Uterus (tissue), 4 donors: ENCODE measurements around the gene WASF1. TPM values are rescaled to one million over a fixed set of nuclear protein-coding genes. Genes with fewer than 3 reads are reported as not detected.

ENCODE experiments used
- DNase-seq, 2 donors: peaks; one replicate each; pipeline ENCODE4 v3.0.0-alpha.2; 2019 to 2020
- H3K27ac ChIP-seq, 2 donors: fragments of 200-600 bp; sonication (generic); 1 replicate in 1 of 2; 2 replicates in 1 of 2; pipeline ENCODE4 v1.5.1; 2016 to 2018
- H3K27me3 ChIP-seq, 2 donors: fragments of 200-600 bp; sonication (generic); one replicate each; pipeline ENCODE4 v1.5.1; 2018 to 2019; ENCODE audit warnings: control low read depth in 1 of 2
- H3K36me3 ChIP-seq, 2 donors: fragments of 200-600 bp; sonication (generic); one replicate each; pipeline ENCODE4 v1.5.1; 2019; ENCODE audit warnings: control low read depth in 1 of 2
- H3K4me1 ChIP-seq, 2 donors: fragments of 200-600 bp; sonication (generic); one replicate each; pipeline ENCODE4 v1.5.1; 2018 to 2019; ENCODE audit warnings: control low read depth in 1 of 2
- H3K4me3 ChIP-seq, 2 donors: fragments of 200-600 bp; sonication (generic); 1 replicate in 1 of 2; 2 replicates in 1 of 2; pipeline ENCODE4 v1.5.1; 2018 to 2019; ENCODE audit warnings: mild to moderate bottlenecking in 1 of 2
- H3K9me3 ChIP-seq, 2 donors: fragments of 200-600 bp; sonication (generic); one replicate each; pipeline ENCODE4 v1.5.1; 2019; ENCODE audit warnings: control low read depth in 1 of 2
- POLR2A ChIP-seq, 2 donors: fragments of 450-650 bp; IDR thresholded peaks; one replicate each; pipeline ENCODE4 v1.6.1; 2016; ENCODE audit warnings: antibody characterized with exemption in 2 of 2, mild to moderate bottlenecking in 1 of 2, moderate library complexity in 1 of 2
- intact Hi-C: fragments of 100-400 bp; cut with DNase I; formaldehyde crosslinking; loops from one replicate; pipeline ENCODE4 v1.15.1; 2023; ENCODE audit warnings: low total_unique reads
- total RNA-seq, 4 donors: library from RNA; depleted of rRNA in 3 of 4; stranded (reverse); fragments of >200 nt in 3 of 4; gene quantifications; one replicate each; pipeline versions ENCODE4 v1.1.0 to v1.2.4, GENCODE V29; 2014 to 2023
- TF ChIP-seq, protein P1 (sequence below), 4 experiments: fragments of 200-600 bp in 2 of 4; fragments of 450-650 bp in 2 of 4; sonication (generic) in 2 of 4; IDR thresholded peaks; one replicate each; pipeline ENCODE4 v1.5.1; 2016 to 2019; ENCODE audit warnings: antibody characterized with exemption in 4 of 4, mild to moderate bottlenecking in 2 of 4, moderate library complexity in 1 of 4
- donor health status: DM: yes; HTN: yes; CAD: no.

The WASF1 gene
- total RNA-seq, 4 donors from 2014 or later = 5.9 to 27.3 (median 17.2) TPM

- Histone ChIP-seq H3K4me1 (no peaks in the 10 kb centered on the region), H3K36me3 (no peaks in the 10 kb centered on the region), H3K9me3 (no peaks in the 10 kb centered on the region), H3K27ac (no peak overlapping the region), H3K27me3 (no peaks in the 10 kb centered on the region), H3K4me3 (no peak overlapping the region)
- intact Hi-C loops = no loop called here
- no peak for DNase-seq
- no peak for TF ChIP-seq POLR2A (IDR thresholded peaks at IDR 0.05)
- TF ChIP-seq, protein P1, sequence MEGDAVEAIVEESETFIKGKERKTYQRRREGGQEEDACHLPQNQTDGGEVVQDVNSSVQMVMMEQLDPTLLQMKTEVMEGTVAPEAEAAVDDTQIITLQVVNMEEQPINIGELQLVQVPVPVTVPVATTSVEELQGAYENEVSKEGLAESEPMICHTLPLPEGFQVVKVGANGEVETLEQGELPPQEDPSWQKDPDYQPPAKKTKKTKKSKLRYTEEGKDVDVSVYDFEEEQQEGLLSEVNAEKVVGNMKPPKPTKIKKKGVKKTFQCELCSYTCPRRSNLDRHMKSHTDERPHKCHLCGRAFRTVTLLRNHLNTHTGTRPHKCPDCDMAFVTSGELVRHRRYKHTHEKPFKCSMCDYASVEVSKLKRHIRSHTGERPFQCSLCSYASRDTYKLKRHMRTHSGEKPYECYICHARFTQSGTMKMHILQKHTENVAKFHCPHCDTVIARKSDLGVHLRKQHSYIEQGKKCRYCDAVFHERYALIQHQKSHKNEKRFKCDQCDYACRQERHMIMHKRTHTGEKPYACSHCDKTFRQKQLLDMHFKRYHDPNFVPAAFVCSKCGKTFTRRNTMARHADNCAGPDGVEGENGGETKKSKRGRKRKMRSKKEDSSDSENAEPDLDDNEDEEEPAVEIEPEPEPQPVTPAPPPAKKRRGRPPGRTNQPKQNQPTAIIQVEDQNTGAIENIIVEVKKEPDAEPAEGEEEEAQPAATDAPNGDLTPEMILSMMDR (IDR thresholded peaks at IDR 0.05) = no peak
Measured at GRCh38 chr6:110140650-110141049, 38.8 kb downstream of the WASF1 start.

GRCh38 chr6:110139052-110139451 is 40.4 kb downstream of the WASF1 start:
- H3K4me1 ChIP-seq = no peaks in the 10 kb centered on the region
- H3K27me3 ChIP-seq = no peaks in the 10 kb centered on the region
- H3K9me3 ChIP-seq = no peaks in the 10 kb centered on the region
- H3K4me3 ChIP-seq = no peak overlapping the region
- no peak for DNase-seq
- no peak overlapping the region for H3K27ac ChIP-seq
- no peaks in the 10 kb centered on the region for H3K36me3 ChIP-seq
- TF ChIP-seq POLR2A (IDR thresholded peaks at IDR 0.05) = no peak
- TF ChIP-seq, protein P1 (IDR thresholded peaks at IDR 0.05) = no peak
- intact Hi-C loops = no loop called here

- H3K36me3 ChIP-seq = no peaks in the 10 kb centered on the region
- DNase-seq = no peak
- H3K27ac ChIP-seq = no peak overlapping the region
- H3K9me3 ChIP-seq = no peaks in the 10 kb centered on the region
- no peaks in the 10 kb centered on the region for H3K4me1 ChIP-seq
- intact Hi-C loops = no loop called here
- H3K27me3 ChIP-seq = no peaks in the 10 kb centered on the region
- no peak for TF ChIP-seq POLR2A (IDR thresholded peaks at IDR 0.05)
- TF ChIP-seq, protein P1 (IDR thresholded peaks at IDR 0.05) = no peak
- H3K4me3 ChIP-seq = no peak overlapping the region
Measured at GRCh38 chr6:110137924-110138887, 41.3 kb downstream of the WASF1 start.

- Histone ChIP-seq H3K36me3 (no peaks in the 10 kb centered on the region), H3K27ac (no peak overlapping the region), H3K27me3 (no peaks in the 10 kb centered on the region), H3K4me3 (no peak overlapping the region), H3K9me3 (no peaks in the 10 kb centered on the region), H3K4me1 (no peaks in the 10 kb centered on the region)
- no peak for TF ChIP-seq POLR2A (IDR thresholded peaks at IDR 0.05)
- TF ChIP-seq, protein P1 (IDR thresholded peaks at IDR 0.05) = no peak
- intact Hi-C loops = no loop called here
- DNase-seq = no peak
Measured at GRCh38 chr6:110130362-110130761, 49.1 kb downstream of the WASF1 start.

DNA sequence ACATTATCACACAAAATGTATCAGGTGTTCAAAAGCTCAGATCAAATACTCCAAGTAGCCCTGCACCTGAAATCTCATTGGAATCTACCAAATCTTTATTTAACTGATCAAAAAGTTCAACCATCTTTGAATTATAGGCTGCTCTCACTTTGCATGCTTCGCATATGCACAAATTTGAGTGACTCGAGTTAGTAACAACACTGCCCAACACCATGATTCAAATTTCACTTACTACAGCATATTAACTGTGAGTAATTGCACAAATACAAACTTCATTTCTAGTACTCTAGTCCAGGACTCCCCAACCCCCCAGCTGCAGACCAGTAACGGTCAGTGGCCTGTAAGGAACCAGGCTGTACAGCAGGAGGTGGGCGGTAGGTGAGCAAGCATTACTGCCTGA is 51.1 kb downstream of the WASF1 start:
- Histone ChIP-seq H3K27ac (no peak overlapping the region), H3K27me3 (no peaks in the 10 kb centered on the region), H3K36me3 (no peaks in the 10 kb centered on the region), H3K4me1 (no peaks in the 10 kb centered on the region), H3K4me3 (no peak overlapping the region), H3K9me3 (no peaks in the 10 kb centered on the region)
- TF ChIP-seq, protein P1 (IDR thresholded peaks at IDR 0.05) = no peak
- intact Hi-C loops = no loop called here
- no peak for DNase-seq
